HEK293 (cell line): ENCODE data around the gene UGT1A4.

Source experiments
- CTCF ChIA-PET: fragments of 350-600 bp; formaldehyde crosslinking; extraction: SDS; loops from one replicate; lab custom pipeline; 2021; ENCODE audit warnings: antibody characterized with exemption; lab: Yijun Ruan, JAX
- POLR2A ChIA-PET: fragments of 300-600 bp; formaldehyde crosslinking; extraction: SDS; loops from one replicate; lab custom pipeline; 2020; ENCODE audit warnings: antibody characterized with exemption, inconsistent platforms; lab: Yijun Ruan, JAX
- H3K27ac ChIP-seq: fragments of 200-500 bp; sonication (Bioruptor generic); 2 replicates; pipeline ENCODE4 v1.5.1; 2014; ENCODE audit warnings: low read depth, low read length, control low read depth, inconsistent platforms; ENCODE audit errors: extremely low read depth
- H3K36me3 ChIP-seq, 2 experiments: fragments of 200-500 bp in 1 of 2; sonication (Bioruptor generic) in 1 of 2; 1 replicate in 1 of 2; 2 replicates in 1 of 2; pipeline ENCODE4 v1.5.1; 2014 to 2017; ENCODE audit warnings: inconsistent platforms in 2 of 2, low read length in 2 of 2; ENCODE audit not compliant: control insufficient read depth in 2 of 2, insufficient read depth in 1 of 2
- H3K4me1 ChIP-seq: fragments of 200-500 bp; sonication (Bioruptor generic); 2 replicates; pipeline ENCODE4 v1.5.1; 2014; ENCODE audit warnings: mild to moderate bottlenecking, low read length, inconsistent platforms; ENCODE audit not compliant: control insufficient read depth, insufficient read depth
- H3K4me3 ChIP-seq: 2 replicates; pipeline ENCODE4 v1.5.1; 2011; ENCODE audit warnings: low read depth, mild to moderate bottlenecking, control low read depth, low read length, moderate library complexity
- H3K9me3 ChIP-seq: fragments of 200-500 bp; sonication (Bioruptor generic); 2 replicates; pipeline ENCODE4 v1.5.1; 2014; ENCODE audit warnings: low read depth, low read length, inconsistent platforms; ENCODE audit not compliant: control insufficient read depth, insufficient read depth
- GLIS1 ChIP-seq: fragments of 450-650 bp; formaldehyde crosslinking; IDR thresholded peaks from 2 replicates; pipeline ENCODE4 v1.5.1; 2016; ENCODE audit warnings: missing biosample characterization, missing genetic modification characterization
- REPIN1 ChIP-seq: fragments of 450-650 bp; formaldehyde crosslinking; IDR thresholded peaks from 2 replicates; pipeline ENCODE4 v1.5.1; 2017; ENCODE audit warnings: missing biosample characterization, missing genetic modification characterization, low read depth
- SALL2 ChIP-seq: fragments of 450-650 bp; formaldehyde crosslinking; IDR thresholded peaks from 2 replicates; pipeline ENCODE4 v1.5.0; 2017; ENCODE audit warnings: missing biosample characterization, mild to moderate bottlenecking, missing genetic modification characterization, borderline replicate concordance
- SP2 ChIP-seq: fragments of 450-650 bp; formaldehyde crosslinking; IDR thresholded peaks from 2 replicates; pipeline ENCODE4 v1.5.1; 2016; ENCODE audit warnings: missing biosample characterization, missing genetic modification characterization
- TCF7L2 ChIP-seq: IDR thresholded peaks from 2 replicates; pipeline ENCODE4 v1.6.1; 2011; ENCODE audit warnings: low read depth, mild to moderate bottlenecking, inconsistent platforms, low read length, moderate library complexity, borderline replicate concordance
- YY1 ChIP-seq: fragments of 450-650 bp; formaldehyde crosslinking; IDR thresholded peaks from 2 replicates; pipeline ENCODE4 v1.5.1; 2018; ENCODE audit warnings: missing biosample characterization, missing genetic modification characterization
- ZBTB48 ChIP-seq: fragments of 450-650 bp; formaldehyde crosslinking; IDR thresholded peaks from 2 replicates; pipeline ENCODE4 v1.5.1; 2016; ENCODE audit warnings: missing biosample characterization, missing genetic modification characterization
- ZNF221 ChIP-seq: fragments of 450-650 bp; formaldehyde crosslinking; IDR thresholded peaks from 2 replicates; pipeline ENCODE4 v1.5.1; 2017; ENCODE audit warnings: missing biosample characterization, missing genetic modification characterization, borderline replicate concordance
- ZNF350 ChIP-seq: fragments of 450-650 bp; formaldehyde crosslinking; IDR thresholded peaks from 2 replicates; pipeline ENCODE4 v1.5.0; 2017; ENCODE audit warnings: missing biosample characterization, mild to moderate bottlenecking, missing genetic modification characterization
- ZNF514 ChIP-seq: fragments of 450-650 bp; formaldehyde crosslinking; IDR thresholded peaks from 2 replicates; pipeline ENCODE4 v1.5.1; 2016; ENCODE audit warnings: missing biosample characterization, missing genetic modification characterization
- ZNF623 ChIP-seq: fragments of 450-650 bp; formaldehyde crosslinking; IDR thresholded peaks from 2 replicates; pipeline ENCODE4 v1.5.1; 2016; ENCODE audit warnings: missing biosample characterization, missing genetic modification characterization
- ZNF654 ChIP-seq: fragments of 450-650 bp; formaldehyde crosslinking; IDR thresholded peaks from 2 replicates; pipeline ENCODE4 v1.5.1; 2016; ENCODE audit warnings: low read depth, missing biosample characterization, missing genetic modification characterization
- ZNF670 ChIP-seq: fragments of 450-650 bp; formaldehyde crosslinking; IDR thresholded peaks from 2 replicates; pipeline ENCODE4 v1.5.1; 2016; ENCODE audit warnings: missing biosample characterization, missing genetic modification characterization, low read depth
- ZNF677 ChIP-seq: fragments of 450-650 bp; IDR thresholded peaks from 2 replicates; pipeline ENCODE4 v1.5.0; 2018; ENCODE audit warnings: missing biosample characterization, mild to moderate bottlenecking, missing genetic modification characterization, moderate library complexity
- ZNF791 ChIP-seq: fragments of 450-650 bp; formaldehyde crosslinking; IDR thresholded peaks from 2 replicates; pipeline ENCODE4 v1.5.1; 2016; ENCODE audit warnings: missing biosample characterization, missing genetic modification characterization
- ZNF830 ChIP-seq: fragments of 450-650 bp; IDR thresholded peaks from 2 replicates; pipeline ENCODE4 v1.5.0; 2018; ENCODE audit warnings: missing biosample characterization, missing genetic modification characterization, low read depth, mild to moderate bottlenecking, moderate library complexity
- TF ChIP-seq, protein P1 (sequence below): fragments of 450-650 bp; formaldehyde crosslinking; optimal IDR thresholded peaks from 2 replicates; pipeline ENCODE3; 2016; ENCODE audit warnings: missing biosample characterization, mild to moderate bottlenecking, missing genetic modification characterization
- TF ChIP-seq, protein P2 (sequence below): fragments of 450-650 bp; IDR thresholded peaks from 2 replicates; pipeline ENCODE4 v1.5.1; 2018; ENCODE audit warnings: missing biosample characterization, missing genetic modification characterization
- TF ChIP-seq, protein P3 (sequence below): fragments of 450-650 bp; formaldehyde crosslinking; IDR thresholded peaks from 2 replicates; pipeline ENCODE4; 2016; ENCODE audit warnings: missing biosample characterization, missing genetic modification characterization

UGT1A4 gene

DNA sequence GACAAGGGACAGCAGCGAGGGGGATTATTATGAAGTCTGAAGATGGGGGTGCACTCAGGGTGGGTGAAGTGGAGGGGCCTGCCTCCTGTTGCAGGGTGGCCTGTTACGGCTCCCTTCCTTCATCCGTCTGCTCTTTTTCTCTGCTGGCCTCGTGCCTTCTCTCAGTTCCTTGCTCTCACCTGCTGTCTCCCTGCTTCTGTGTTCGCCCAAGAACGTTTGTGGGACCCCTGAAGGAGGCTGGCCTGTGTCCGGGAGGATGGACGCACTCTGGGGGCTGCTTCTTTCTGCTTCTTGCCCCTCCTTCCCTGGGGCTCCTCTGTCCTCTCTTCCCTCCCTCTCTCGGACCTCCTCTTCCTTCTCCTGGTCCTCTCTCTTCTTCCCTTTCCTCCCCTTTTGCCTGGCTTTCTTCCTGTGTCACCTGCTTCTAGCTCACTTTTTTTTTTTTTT is 73.4 kb downstream of the UGT1A4 start (continued):
- TF ChIP-seq REPIN1, result no peak
- no peak for TF ChIP-seq YY1
- TF ChIP-seq ZNF221, result no peak
- TF ChIP-seq SP2 (tag by site-specific recombination), result no peak

DNA sequence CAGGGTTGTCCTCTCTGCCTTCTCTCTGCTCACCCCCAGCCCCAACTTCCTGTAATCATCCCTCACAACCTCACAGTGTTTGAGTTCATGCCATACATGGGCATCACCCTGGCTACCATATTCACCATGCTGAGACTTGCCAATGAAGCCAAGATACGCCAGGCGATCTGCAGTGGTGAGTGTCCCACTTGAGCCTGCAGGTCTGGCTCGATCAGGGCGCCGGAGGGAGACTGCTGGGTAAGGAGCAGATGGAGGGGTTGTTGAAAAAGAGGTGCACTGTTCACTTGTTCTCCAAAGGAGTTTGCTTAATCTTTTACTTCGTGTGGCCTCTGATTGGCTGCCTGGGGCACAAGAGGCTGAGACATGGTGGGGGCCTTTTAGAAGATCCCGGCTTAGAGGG is 74.2 kb downstream of the UGT1A4 start:
- ChIA-PET POLR2A (no interaction called here), CTCF (interaction anchor here (1.0 kb wide), 1 partner anchor 65 kb away, joined by 3 read pairs; no protein-coding TSS in a partner anchor)
- H3K9me3 ChIP-seq, result no peaks in the 10 kb centered on the region
- no peaks in the 10 kb centered on the region for H3K36me3 ChIP-seq
- no peak for TF ChIP-seq ZNF654 (tag by site-specific recombination)
- TF ChIP-seq, protein P1, sequence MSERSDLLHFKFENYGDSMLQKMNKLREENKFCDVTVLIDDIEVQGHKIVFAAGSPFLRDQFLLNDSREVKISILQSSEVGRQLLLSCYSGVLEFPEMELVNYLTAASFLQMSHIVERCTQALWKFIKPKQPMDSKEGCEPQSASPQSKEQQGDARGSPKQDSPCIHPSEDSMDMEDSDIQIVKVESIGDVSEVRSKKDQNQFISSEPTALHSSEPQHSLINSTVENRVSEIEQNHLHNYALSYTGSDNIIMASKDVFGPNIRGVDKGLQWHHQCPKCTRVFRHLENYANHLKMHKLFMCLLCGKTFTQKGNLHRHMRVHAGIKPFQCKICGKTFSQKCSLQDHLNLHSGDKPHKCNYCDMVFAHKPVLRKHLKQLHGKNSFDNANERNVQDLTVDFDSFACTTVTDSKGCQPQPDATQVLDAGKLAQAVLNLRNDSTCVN (tag by site-specific recombination), result no peak
- no peak for TF ChIP-seq ZNF830 (tag by site-specific recombination)
- no peak for TF ChIP-seq ZNF514
- no peak for TF ChIP-seq SALL2 (tag by site-specific recombination)
- TF ChIP-seq, protein P2, sequence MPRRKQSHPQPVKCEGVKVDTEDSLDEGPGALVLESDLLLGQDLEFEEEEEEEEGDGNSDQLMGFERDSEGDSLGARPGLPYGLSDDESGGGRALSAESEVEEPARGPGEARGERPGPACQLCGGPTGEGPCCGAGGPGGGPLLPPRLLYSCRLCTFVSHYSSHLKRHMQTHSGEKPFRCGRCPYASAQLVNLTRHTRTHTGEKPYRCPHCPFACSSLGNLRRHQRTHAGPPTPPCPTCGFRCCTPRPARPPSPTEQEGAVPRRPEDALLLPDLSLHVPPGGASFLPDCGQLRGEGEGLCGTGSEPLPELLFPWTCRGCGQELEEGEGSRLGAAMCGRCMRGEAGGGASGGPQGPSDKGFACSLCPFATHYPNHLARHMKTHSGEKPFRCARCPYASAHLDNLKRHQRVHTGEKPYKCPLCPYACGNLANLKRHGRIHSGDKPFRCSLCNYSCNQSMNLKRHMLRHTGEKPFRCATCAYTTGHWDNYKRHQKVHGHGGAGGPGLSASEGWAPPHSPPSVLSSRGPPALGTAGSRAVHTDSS (tag by site-specific recombination), result no peak
- TF ChIP-seq TCF7L2, result no peak
- no peak for TF ChIP-seq ZNF623 (tag by site-specific recombination)
- no peaks in the 10 kb centered on the region for H3K4me1 ChIP-seq
- no peak overlapping the region for H3K4me3 ChIP-seq
- H3K27ac ChIP-seq, result no peak overlapping the region

DNA sequence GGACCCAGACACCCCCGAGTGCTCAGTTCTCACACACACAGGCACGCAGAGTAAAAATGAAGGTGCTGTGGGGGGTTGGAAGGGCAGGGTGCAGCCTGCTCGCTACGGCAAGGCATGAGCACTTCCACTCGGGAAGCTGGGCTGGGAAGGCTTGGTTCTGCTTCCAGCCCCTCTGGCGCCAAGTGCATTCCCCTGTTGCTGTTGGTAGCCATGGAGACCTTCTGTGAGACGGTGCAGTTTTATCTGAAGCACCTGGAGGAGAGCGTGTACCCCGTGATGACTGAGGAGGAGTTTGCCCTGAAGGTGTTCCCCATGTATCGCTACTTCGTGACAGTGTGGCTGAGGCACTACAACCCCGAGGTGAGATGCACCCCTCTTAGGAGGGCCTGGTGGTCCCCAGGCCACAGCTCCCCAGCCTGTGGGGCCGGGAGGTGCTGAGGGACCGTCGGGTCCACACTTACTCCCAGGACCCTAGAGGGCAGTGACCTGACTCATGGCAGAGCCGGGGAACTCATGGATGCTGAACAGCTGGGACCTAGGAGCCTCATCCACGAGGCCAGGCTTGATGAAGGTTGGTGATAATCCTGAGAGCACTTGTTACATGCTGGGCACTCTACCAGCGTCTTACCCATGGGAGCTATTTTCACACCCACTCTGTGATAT is 75.1 kb downstream of the UGT1A4 start:
- ChIA-PET CTCF (interaction anchor here (1.0 kb wide), 1 partner anchor 64 kb away, joined by 3 read pairs; no protein-coding TSS in a partner anchor), POLR2A (no interaction called here)
- Histone ChIP-seq H3K27ac (no peak overlapping the region), H3K36me3 (no peaks in the 10 kb centered on the region), H3K4me3 (no peak overlapping the region), H3K4me1 (no peaks in the 10 kb centered on the region), H3K9me3 (no peaks in the 10 kb centered on the region)
- no peak for TF ChIP-seq ZNF350 (tag by site-specific recombination)
- TF ChIP-seq GLIS1 (tag by site-specific recombination), result no peak
- TF ChIP-seq ZNF791 (tag by site-specific recombination), result no peak
- TF ChIP-seq ZNF677 (tag by site-specific recombination), result no peak
- TF ChIP-seq ZNF670 (tag by site-specific recombination), result no peak
- TF ChIP-seq, protein P3, sequence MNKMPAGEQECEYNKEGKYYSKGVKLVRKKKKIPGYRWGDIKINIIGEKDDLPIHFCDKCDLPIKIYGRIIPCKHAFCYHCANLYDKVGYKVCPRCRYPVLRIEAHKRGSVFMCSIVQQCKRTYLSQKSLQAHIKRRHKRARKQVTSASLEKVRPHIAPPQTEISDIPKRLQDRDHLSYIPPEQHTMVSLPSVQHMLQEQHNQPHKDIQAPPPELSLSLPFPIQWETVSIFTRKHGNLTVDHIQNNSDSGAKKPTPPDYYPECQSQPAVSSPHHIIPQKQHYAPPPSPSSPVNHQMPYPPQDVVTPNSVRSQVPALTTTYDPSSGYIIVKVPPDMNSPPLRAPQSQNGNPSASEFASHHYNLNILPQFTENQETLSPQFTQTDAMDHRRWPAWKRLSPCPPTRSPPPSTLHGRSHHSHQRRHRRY (tag by site-specific recombination), result no peak
- TF ChIP-seq ZBTB48 (tag by site-specific recombination), result no peak
